ENCODE results near the gene NT5E.
"Not testable (repeated sequence)": the region's sequence is repeated elsewhere in the genome, so short reads cannot be mapped to it uniquely, and the experiment has no call there.

NT5E gene

DNA sequence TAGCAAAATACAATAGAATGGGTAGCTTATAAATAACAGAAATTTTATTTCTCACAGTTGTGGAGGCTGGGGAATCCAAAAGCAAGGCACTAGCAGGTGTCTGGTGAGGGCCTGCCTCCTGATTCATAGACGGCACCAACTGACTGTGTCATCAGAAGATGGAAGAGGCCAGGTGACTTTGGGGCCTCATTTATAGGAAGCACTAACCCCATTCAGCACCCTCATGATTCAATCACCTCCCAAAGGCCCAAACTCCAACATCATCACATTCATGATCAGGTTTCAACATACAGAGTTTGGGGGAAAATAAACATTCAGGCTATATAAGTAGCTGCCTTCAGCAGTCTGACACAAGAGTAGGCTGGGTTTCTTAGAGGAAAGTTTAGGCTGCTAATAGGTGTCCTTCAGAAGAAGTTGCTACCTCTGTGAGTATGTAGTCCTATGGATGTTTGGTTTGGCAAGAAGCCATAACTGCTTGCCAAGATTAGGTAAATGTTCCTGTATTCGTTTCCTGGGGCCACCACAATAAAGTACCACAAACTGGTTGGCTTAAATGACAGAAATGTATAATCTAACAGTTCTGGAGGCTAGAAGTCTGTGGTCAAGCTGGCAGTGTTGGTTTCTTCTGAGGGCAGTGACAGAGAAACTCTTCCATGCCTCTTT, 48.8 kb downstream of the NT5E start:
- Mint-ChIP-seq H3K9me3 (peaks cover 26% of the 10 kb centered on the region), H3K36me3 (ENCODE audit: low read depth) (peaks cover 32% of the 10 kb centered on the region), H3K27ac (no peak overlapping the region), H3K4me1 (peaks cover 16% of the 10 kb centered on the region), H3K27me3 (ENCODE audit: low read depth) (no peaks in the 10 kb centered on the region), H3K4me3 (no peak overlapping the region)
- TF ChIP-seq, protein P1, sequence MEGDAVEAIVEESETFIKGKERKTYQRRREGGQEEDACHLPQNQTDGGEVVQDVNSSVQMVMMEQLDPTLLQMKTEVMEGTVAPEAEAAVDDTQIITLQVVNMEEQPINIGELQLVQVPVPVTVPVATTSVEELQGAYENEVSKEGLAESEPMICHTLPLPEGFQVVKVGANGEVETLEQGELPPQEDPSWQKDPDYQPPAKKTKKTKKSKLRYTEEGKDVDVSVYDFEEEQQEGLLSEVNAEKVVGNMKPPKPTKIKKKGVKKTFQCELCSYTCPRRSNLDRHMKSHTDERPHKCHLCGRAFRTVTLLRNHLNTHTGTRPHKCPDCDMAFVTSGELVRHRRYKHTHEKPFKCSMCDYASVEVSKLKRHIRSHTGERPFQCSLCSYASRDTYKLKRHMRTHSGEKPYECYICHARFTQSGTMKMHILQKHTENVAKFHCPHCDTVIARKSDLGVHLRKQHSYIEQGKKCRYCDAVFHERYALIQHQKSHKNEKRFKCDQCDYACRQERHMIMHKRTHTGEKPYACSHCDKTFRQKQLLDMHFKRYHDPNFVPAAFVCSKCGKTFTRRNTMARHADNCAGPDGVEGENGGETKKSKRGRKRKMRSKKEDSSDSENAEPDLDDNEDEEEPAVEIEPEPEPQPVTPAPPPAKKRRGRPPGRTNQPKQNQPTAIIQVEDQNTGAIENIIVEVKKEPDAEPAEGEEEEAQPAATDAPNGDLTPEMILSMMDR (IDR thresholded peaks at IDR 0.05; ENCODE audit: unreplicated experiment in 3 of 3) = no peak

DNA sequence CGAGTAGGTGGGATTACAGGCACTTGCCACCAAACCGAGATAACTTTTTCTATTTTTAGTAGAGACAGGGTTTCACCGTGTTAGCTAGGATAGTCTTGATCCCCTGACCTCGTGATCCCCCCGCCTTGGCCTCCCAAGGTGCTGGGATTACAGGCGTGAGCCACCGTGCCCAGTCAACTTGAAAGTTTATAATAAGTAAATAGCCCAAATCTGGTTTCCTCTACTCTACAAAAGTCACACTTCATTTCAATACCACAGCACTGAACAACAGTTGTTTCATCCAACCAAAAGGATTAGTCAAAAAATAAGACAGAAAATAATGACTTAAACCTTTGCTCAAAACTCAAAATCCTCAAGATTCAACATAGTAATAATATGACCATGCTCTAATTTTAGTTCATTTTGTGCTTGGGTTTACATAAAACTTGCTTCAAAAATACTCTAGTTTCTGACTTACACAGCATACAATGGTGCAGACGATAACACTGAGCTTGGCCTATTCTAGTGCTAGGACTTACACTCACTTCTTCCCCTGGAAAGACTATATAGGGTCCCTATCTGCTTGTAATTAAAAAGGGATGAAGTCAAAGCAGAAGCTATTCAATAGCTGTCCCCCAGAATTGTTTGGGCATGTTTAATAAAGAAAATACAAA, 56.7 kb downstream of the NT5E start:
- TF ChIP-seq, protein P1 (IDR thresholded peaks at IDR 0.05; ENCODE audit: unreplicated experiment in 3 of 3) = no peak
- peaks cover 41% of the 10 kb centered on the region for H3K36me3 Mint-ChIP-seq (ENCODE audit: low read depth)
- no peak overlapping the region for H3K27ac Mint-ChIP-seq
- H3K4me1 Mint-ChIP-seq = no peaks in the 10 kb centered on the region
- H3K27me3 Mint-ChIP-seq (ENCODE audit: low read depth) = no peaks in the 10 kb centered on the region
- H3K4me3 Mint-ChIP-seq = no peak overlapping the region
- H3K9me3 Mint-ChIP-seq = no peaks in the 10 kb centered on the region

DNA sequence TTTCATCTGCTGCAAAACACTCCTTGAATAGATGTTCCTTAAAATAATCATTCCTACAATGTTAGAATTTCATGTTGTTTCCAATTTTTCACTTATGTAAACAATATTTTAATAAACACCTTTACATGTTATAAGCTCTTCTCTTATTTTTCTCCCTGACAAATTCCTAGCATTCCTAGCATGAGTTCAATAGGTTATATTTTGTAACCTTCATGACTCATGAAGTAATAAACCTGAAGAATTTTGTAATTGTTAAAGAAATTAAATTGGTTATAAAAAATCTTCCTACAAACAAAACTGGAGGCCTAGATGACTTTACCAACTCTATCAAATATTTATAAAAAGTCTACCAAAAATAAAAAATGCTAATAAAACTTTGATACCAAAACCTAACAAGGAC, 66.3 kb downstream of the NT5E start:
- Mint-ChIP-seq H3K27ac (no peak overlapping the region), H3K36me3 (ENCODE audit: low read depth) (peaks cover 59% of the 10 kb centered on the region), H3K27me3 (ENCODE audit: low read depth) (no peaks in the 10 kb centered on the region), H3K9me3 (no peaks in the 10 kb centered on the region), H3K4me1 (no peaks in the 10 kb centered on the region), H3K4me3 (no peak overlapping the region)
- TF ChIP-seq, protein P1 (IDR thresholded peaks at IDR 0.05; ENCODE audit: unreplicated experiment in 3 of 3) = no peak

DNA sequence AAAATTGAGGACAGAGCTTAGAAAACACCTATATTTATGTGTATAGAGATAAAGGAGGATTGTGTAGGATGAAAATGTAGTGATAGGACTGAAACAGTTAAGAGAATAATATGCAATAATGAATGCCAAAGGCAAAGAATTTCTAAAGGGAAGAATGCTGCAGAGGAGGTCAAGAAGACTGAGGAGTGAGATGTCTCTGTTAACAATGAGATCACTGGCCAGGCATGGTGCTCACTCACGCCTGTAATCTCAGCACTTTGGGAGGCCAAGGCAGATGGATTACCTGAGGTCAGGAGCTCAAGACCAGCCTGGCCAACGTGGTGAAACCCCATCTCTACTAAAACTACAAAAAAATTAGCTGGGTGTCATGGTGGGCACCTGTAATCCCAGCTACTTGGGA, 74.4 kb downstream of the NT5E start:
- not testable (repeated sequence) for H3K4me3 Mint-ChIP-seq; H3K9me3 Mint-ChIP-seq; H3K27ac Mint-ChIP-seq; H3K27me3 Mint-ChIP-seq (ENCODE audit: low read depth); H3K4me1 Mint-ChIP-seq
- H3K36me3 Mint-ChIP-seq (ENCODE audit: low read depth) = peaks cover 53% of the 10 kb centered on the region

DNA sequence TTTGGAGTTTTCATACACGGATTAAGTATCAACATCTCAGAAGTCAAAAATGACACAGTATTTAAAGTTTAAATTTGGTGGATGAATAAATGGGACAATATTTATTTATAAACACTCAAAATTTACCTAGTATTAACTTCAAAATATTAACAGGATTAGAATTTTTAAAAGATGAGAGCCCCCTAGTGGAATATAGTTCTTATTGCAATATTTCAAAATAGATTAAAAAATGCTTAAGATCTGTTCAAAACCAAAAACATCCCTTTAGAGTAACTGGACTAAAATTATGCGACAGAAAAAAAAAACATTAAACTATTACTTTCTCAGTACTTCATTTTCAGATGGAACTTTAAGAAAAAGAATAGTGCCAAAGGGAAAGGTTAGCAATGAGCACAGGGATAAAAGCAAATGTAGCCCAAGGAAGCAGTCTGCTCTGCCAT, 87.2 kb downstream of the NT5E start:
- H3K27ac Mint-ChIP-seq = no peak overlapping the region
- no peaks in the 10 kb centered on the region for H3K9me3 Mint-ChIP-seq
- H3K4me3 Mint-ChIP-seq = no peak overlapping the region
- TF ChIP-seq, protein P1 (IDR thresholded peaks at IDR 0.05; ENCODE audit: unreplicated experiment in 3 of 3) = peak; percentile 45 to 72 (median 50)
- H3K27me3 Mint-ChIP-seq (ENCODE audit: low read depth) = no peaks in the 10 kb centered on the region
- H3K4me1 Mint-ChIP-seq = no peaks in the 10 kb centered on the region
- H3K36me3 Mint-ChIP-seq (ENCODE audit: low read depth) = peaks cover 15% of the 10 kb centered on the region

DNA sequence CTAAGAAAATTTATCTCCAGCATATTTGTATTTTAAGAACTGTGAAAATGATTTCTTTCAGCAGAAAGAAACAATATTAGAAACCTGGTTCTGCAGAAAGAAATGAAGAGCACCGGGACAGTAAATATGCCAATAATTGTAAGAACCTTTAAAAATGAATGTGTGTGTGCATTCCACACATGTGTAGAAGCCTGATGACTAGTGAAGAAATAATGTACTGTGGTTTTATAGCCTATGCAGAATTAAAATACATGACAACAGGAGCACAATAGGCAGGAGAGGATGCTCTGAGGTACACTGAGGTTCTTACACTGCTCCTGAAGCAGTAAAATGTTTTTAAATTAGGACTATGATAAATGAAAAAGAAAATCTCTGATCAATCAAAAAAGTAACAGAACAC, 94.9 kb downstream of the NT5E start:
- Mint-ChIP-seq H3K36me3 (ENCODE audit: low read depth) (peaks cover 31% of the 10 kb centered on the region), H3K27ac (no peak overlapping the region), H3K4me3 (no peak overlapping the region), H3K9me3 (no peaks in the 10 kb centered on the region), H3K4me1 (no peaks in the 10 kb centered on the region), H3K27me3 (ENCODE audit: low read depth) (no peaks in the 10 kb centered on the region)
- TF ChIP-seq, protein P1 (IDR thresholded peaks at IDR 0.05; ENCODE audit: unreplicated experiment in 3 of 3) = no peak

Data from nephron (organoid).